NCI-H1417 treated with DMSO at 0.1 percent for 48 hours (cell line): ENCODE measurements around the gene SORCS2.

ENCODE experiments used
- DNase-seq: peaks from one replicate; lab custom pipeline; 2025; lab: John Stamatoyannopoulos, UW

SORCS2 gene

DNA sequence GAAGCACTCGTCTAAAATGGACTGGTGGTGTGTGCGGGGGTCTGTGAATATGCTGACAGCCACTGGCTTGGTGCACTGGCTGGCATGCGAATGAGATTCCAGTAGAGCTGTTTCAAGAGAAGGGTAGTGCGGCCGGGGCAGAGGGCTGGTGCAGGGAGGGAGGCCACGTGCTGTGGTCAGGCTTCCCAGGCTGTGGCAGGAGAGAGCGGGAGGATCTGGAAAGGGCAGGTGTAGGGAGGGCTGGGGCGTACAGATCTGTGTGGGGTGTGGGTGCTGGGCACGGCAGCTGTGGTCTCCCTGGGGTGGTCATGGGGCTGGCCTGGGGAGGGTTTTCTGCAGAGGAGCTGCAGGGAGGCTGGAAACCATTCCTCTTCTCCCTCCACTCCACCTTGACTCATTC lies 30.2 kb downstream of the SORCS2 start:
- no peak for DNase-seq

DNA sequence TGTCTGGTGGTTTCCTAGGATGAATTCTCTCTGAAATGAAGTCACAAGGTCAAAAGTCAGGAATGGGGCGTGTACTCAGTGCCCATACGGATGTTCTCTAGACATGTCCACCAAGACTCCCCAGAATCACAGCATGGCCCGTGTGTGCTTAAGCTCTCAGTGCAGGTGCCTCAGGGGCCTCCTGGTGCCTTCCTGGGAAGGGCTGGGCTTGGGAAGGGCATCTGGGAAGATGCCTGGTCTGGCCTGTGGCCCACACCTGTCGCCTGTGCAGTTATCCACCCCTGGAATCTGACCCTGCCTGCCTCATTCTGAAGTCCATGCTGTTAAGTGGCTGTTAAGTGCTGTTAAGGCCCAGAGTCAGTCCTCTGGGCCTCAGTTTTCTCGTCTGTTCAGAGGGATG lies 31.2 kb downstream of the SORCS2 start:
- no peak for DNase-seq

DNA sequence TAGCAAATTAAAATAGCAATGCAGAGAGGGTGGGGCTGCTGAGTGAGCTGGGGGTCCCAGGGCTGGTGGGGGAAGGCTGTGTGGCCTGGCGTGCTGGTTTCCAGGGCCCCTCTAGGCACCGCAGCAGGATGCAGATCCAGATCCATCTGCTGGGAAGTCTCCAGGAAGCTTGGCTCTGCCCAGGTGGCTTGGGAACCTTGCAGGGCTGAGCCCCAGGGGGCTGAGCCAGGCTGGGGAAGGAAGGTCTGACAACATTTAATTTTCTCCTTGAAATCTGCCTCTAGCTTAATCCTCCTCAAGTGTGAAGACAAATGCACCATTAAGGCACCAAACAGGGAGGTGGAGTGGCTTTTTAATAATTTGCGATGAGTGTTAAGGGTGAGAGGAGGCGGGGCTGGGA lies 31.7 kb downstream of the SORCS2 start:
- no peak for DNase-seq

DNA sequence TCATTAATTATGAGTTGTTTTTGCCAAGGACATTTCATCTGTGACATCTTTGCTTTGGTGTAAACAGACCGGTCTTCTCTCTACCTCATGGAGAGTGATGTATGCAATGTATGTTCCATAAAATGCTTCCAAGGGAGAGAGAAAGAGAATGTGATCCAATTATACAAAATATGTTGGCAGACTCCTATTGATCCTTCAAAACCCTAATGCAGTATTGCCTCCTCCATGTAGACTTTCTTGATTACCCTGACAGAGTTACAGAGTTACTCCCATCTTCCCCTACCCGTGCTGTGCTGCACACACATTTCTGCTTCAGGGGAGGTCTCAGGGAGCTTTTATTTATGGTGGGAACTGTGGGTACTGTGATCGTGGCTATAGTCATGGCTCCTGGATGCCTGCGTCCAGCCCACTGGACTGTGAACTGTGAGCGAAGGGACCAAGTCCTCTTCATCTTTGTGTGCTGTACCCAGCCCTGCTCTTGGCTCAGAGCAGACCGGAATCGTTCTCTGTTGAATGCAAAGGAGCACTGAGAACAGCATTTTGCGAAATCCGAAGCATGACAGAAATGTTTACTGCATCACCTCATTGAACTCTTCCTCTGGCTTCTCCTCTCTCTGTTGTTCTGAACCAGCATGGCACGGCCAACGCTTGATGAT lies 32.7 kb downstream of the SORCS2 start:
- DNase-seq, result no peak

DNA sequence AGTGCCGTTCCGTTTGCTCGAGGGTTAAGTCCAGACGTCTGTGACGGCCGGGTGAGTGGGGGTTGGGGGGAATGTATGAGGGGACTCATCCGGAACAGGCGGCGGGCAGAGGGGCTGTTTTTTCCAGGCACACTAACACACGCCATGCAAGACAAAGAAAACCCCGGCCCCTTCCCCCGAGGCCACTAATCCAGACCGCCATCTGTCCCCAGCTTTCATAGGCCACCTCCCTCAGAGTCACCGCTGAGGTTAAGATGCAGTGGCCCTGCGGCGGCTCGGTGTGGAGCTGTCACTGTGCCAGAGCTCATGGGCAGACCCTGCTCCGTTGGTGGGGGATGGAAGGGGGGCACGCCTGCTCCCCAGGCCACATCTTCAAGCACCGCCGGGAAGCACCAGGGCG lies 34.1 kb downstream of the SORCS2 start:
- no peak for DNase-seq

DNA sequence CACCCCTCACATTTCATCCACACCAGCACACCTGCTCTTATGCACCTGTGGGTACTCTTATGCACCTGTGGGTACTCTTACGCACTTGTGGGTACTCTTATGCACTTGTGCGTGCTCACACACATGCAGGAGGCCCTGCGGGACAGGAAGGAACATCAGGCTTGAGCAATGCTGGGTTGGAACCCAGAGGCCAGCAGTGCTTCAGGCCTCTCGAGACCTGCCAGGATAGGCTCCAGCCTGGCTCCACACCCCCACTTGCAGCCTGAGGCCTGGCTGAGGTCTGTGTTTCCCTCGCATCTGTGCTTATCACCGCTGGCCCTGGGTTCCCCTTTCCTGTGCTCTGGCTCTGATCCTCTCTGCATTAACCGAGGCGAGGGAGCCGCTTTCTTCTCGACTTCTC lies 34.7 kb downstream of the SORCS2 start:
- DNase-seq, result no peak

DNA sequence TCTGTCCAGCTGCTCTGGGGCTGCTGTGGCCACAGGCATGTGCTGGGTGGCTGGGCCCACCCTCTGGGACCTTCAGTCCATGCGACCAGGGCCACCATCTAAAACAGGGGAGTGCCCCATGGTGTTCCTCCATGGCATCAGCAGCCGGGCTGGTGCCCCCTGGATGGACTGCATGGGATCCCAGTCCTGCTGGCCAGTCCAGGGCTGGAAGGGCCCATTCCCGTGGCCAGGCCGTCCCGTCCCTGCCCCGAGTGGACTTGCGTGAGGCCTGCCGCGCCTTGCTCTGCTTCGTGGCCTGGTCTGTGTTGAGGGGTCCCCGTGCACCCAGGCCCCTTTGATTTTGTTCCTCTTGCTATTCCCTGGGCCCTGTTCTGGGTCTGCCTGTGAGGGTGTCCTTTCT lies 36.4 kb downstream of the SORCS2 start:
- DNase-seq, result no peak

DNA sequence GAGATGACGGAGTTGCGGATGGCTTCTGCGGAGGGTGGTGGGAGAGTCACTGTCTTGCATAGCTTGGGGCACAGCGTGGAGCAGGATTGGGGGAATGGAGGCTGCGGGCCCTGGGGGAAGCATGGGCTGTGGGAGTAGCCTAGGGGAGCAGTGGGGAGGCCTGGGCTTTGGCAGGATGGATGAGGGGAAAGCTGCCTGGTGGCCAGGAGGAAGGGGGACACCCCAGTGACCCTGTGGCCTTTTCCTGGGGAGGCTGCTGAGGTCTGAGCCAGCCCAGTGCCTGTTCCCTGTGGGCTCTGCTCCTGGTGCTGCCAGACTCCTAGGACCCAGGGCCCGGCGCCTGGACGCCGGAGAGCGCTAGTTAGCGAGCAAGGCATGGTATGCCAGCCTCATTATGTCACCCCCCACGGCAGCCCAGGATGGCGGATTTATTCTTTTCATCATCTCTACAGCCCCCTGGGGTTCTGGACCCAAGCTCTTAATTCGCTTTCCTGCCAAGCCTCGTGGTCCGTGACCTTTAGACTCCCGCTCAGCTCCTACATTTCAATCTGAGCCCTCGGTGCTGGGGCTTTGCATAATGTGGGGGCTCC lies 39.8 kb downstream of the SORCS2 start:
- DNase-seq, result no peak

DNA sequence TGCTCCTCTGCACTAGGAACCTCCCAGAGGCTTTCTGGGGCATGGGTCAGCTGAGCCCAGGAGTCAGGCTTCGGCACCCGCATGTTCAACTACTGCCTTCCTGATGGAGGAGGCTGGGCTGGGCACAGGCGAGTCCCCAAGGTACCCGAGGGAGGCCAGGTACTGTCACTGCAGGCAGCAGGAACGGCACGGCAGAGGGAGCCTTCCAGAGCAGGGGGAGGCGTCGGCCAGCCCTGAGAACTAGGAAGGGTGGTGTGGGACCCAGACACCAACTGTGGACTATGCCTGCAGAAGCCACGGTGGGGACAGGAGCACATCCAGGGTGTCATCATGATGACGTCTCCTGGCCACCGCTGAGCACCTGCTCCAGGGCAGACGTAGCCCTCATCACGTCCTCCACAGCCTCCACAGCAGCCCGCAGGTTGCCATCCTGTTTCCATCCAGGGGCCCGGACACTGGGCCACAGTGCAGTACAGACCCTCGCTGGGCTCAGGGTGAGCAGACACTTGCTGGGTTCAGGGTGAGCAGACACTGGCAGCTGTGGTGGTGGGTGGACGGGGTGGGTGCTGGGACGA lies 40.8 kb downstream of the SORCS2 start:
- DNase-seq, result no peak

DNA sequence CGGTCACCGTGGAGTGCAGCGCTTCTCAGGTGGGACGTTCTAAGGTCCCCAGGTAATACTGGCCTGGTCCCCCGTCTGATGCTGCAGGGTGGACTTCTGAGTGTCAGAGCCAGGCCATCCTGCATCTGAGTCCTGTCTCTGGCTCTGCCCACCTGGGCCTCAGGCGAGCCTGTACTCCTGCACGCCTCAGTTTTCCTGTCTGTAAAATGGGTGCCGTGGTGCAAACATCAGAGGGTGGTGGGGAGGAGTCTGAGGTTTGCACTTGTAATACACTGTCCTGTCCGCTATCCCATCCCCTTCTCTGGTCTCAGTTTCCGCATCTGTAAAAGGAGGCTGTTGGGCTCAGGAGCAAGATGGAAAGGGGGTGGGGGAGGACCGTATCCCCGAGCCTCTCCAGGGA lies 41.3 kb downstream of the SORCS2 start:
- no peak for DNase-seq

DNA sequence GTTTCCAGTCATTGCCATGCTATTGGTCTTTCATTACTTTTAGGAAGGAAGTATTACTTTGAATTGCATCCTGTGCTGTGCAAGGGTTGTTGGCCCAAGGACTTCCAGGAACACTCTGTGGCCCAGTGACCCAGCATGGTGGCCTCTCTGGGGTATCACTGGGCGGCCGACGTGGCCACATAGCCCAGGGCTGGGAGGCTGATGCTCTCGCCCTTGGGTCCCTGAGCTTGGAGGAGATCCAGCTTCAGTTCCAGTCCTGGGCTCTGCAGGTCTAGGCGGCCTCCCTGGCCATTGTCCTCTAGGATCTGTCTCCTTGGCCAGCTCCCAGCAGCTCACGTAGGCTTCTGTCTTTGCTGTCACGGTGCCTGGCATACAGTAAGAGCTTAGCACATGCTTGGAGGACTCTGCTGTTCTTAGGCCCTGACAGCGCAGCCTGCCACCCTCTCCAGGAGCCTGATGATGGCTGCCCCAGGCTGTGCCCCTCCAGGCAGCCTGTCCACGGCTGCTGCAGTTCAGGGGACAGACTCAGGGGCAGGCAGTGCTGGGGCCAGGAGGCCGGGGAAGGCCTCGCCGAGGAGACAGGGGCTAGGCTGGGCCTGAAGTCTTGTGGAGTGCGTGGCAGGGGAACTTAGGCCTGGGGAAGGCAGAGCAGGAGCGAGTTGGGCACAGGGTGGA lies 42.2 kb downstream of the SORCS2 start:
- no peak for DNase-seq

DNA sequence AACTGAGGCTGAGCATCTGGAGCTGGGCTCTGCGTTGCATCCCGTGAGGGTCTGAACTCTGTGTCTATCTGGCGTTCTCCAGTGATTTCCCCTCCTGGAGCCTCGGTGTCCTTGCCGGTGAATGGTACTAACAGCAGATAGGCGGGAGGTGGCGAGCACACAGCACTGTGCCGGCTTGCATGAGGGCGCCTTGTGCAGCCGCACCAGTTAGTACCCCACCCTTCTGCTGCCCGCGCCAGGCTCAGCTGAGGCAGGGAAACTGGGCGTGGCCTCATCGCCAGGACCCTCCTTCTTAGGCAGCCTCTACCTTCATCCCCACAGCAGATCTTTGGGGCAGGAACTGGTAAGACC lies 42.7 kb downstream of the SORCS2 start:
- DNase-seq, result no peak

DNA sequence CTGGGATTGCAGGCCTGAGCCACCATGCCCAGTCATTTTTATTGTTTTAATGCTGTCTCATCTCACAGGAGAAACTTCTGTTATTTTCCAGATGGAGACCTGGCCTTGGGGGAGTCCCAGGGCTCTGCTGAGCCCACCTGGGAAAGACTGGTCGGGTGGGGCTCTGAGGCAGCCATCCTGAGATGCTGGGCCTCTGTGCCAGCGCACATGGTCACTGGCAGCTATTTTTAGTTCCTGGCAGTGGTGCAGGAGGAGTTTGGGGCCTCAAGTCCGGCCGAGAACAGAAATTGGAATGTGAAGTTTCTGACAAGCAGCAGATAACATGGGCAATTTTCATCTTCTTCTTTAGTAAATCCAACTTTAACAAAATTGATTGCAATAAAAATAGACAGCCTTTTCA lies 44.5 kb downstream of the SORCS2 start:
- DNase-seq, result no peak

DNA sequence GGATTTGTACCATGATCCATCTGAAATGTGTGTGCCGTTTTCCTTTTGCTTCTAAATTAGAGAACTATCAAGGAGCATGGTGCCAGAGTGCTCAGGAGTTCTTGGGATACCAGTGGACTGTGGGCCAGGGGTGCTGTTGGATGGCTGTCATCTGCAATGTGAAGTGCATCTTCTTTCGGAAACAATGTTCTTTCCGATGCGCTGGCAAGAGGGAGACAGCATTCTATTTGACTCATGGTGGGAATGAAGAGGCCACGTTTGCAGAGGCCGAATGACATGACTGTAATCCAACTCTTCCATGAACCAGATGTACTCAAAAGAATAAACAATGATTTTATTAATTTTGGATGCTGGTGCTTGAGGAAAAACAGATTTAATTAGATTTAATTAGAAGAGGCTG lies 45.5 kb downstream of the SORCS2 start:
- DNase-seq, result no peak

DNA sequence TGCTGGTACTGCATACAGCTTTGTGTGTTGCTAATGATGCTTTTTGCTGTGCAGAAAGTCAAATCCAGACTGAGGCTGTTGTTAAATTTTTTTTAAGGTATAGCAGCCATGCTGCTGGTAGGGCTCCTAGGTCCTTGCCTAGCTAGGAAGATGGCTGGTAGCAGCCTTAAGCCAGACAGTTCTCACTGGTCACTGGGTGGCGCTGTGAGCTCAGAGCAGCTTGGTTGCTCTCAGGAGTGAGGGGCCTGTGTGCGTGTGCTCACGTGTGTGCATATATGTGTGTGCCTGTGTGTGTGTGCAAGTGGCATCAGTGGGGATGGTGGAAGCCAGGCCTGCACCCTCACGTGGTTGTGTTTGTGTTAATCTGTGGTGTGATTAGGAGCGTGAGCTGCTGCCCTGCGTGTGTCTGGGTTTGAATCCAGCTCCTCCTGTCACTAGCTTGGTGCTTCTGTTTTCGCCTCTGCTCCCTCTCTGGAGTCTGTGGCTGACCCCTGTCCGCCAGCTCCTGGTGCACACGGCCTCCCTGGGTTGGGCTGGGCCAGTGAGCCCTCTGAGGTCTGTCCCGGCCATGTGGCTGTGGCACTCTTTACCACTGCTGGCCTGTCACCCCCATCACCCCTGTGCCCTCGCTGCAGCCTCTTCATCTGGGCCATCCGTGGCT lies 46.1 kb downstream of the SORCS2 start:
- DNase-seq, result no peak

DNA sequence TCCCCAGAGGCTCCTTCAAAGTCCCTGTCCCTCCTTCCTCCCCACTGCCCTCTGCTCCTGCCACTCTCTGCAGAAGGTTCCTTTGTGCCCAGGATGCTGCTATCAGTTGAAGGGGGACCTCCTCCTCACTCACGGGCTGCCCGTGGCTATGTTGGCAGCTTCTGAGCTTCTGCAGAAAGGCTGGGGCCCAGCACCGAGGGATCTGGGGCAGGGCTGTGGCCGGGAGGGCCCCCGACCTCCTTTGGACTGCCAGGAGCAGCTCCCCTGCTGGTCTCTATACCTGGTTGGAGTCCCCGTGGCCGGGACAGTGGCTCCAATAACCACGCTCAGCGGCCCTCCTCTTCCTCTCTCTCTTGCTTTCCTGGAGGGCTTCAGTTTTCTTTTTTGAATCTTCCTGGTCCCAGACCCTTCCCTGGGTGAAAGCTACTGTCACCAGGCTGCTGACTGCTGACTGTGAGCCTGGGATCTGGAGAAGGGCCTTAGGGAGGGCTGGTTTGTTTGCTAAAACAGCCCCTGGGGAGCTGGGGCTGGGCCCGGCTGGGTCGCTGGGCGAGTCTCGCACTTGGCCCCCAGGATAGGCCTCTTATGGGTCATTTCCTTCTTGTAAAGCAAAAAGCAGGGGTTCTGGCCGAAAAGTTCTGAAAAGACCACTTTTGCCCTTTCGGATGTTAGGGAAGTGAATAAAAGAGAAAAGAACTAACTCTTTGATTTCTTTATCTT lies 46.9 kb downstream of the SORCS2 start:
- no peak for DNase-seq

DNA sequence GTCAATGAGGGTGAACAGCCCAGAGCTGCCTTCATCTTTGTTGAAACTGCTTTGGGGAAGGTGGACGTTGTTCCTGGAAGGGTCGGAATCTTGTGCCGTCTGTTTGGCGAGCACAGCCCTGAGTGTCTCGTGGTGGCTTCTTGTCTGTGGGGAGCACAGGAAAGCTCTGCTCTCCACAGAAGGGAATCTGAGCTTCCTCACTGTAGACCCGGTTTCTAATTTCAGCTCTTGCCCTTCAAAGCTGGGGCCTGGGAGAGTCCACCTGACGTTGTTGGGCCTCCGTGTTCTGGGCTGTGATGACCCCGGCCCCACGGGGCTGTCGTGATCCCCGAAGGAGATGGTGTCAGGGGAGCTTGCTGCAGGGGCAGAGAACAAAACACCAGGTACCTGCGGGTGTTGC lies 47.5 kb downstream of the SORCS2 start:
- no peak for DNase-seq

DNA sequence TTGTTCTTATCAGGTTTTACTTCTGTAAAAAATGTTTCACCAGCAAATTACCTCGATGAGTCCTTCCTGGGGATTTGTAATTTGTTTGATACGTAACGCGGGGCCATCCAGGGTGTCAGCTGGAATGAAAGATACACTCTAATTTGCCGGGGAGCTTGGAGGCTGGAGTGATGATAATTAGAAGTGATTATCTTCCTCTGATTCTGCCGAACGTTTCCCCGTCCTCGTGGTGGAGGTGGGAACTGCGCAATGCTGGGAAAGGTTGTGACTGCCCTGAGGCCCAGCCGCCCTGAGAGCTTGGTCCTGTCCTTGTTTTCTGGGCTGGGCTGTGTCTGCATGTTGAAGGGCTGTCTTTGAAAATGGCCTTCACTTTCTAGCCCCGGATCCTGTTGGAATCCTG lies 48.0 kb downstream of the SORCS2 start:
- DNase-seq, result no peak

DNA sequence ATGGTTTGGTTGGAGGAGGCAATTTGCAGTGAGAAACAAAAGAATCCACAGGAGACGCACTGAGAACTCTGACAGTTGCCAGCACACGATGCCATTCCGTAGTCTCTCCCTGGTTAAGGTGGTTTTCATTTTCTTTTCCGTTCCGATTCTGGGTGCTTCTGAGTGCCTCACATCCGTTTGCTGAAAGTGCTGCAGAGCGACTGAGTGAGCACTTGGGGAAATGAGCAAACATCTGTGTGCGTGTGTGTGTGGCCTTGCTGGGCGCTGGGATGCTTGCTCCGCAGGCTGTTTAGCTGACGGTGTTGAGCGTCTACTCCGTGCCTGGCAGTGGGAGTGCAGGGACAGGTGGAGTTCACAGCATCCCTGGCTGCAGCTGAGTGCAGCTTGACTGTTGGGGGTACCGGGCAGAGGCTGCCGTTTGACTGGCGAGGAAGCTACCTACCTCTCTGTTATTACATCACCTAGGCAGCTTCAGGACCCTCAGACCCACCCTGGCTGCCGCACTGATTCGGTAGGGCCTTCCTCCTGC lies 49.3 kb downstream of the SORCS2 start:
- DNase-seq, result no peak

DNA sequence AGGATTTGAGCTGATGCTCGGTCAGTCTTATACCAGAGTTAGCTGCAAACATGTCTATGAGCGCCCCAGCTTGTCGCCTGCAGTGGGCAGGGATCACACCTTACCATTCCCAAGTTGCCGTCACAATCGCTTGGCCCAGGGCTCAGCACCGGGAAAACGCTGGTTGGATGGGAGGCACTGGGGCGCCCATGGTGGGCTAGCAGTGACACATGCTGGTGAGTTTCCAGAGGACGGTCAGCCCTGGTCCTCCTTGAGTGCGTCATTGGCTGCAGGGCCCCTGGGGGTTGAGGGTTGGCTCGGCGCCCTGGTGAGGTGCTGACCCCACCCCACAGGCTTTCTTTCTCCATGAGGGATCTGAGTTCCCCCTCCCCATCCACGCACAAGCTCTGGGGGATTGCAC lies 50.4 kb downstream of the SORCS2 start:
- DNase-seq, result no peak

DNA sequence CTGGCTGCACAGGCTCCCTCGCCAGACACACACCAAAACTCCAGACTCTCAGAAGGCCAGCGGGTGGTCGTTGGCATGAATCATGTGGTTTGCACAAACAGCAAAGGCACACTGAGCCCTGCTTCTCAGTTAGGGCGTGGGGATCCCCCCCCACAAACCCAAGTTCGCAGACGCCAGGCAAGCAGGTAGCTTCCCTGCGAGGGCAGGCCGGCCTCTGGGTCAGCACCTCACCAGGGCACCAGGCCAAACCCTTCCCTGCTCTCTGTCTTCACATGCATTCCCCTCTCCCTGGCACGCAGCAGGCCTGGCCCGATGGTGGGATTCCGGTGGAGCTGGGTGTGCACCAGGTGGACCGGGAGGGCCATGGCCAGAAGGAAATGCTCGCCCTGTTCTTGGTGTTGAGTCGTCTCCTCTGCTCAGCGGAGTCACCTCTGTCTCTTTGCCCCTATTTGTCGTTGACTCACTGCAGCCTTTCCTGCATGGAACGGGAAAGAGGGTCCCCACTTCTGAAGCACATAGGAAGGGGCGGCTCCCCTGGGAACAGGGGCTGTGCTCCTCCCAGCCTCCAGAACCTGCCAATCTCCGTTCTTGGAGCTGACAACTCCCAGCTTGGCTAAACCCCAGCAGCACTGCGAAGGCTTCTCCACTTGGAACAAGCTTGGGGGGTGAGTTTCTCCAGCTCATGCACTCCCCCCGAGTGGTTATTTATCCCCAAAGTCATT lies 51.4 kb downstream of the SORCS2 start:
- no peak for DNase-seq

DNA sequence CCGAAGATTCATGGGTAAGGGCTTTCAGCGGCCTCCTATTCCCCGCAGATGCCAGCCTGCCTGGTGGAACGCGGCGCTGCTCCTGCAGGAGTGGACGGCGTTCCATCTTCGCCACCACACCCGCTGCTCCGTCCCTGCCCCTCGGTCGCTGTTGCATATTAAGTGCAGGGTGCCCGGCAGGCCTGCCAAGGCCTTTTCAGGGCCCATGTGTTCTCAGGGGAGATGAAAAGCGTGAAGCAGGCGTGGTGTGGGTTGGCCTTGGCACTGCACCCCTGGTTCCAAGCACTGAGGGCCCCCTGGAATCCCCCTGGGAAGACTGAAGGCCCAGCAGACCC lies 52.0 kb downstream of the SORCS2 start:
- DNase-seq, result no peak
